Osteocyte (in vitro differentiated cells): ENCODE results near the gene SLC39A7. TPM values are rescaled to one million over a fixed set of nuclear protein-coding genes. Genes with fewer than 3 reads are reported as not detected.
A peak's percentile ranks its signal among the peaks of the same experiment; 100 is the strongest.

Experiments
- DNase-seq: peaks from one replicate; pipeline ENCODE4 v3.0.0; 2021; ENCODE audit warnings: mixed read lengths; ENCODE audit not compliant: unreplicated experiment; ENCODE audit errors: extremely low spot score
- H3K27ac Mint-ChIP-seq: one replicate; pipeline ENCODE4 v1.8.0; 2021; ENCODE audit warnings: mild to moderate bottlenecking, mixed read lengths; ENCODE audit not compliant: unreplicated experiment
- H3K27me3 Mint-ChIP-seq: one replicate; pipeline ENCODE4 v1.8.0; 2021; ENCODE audit warnings: mixed read lengths; ENCODE audit not compliant: unreplicated experiment
- H3K36me3 Mint-ChIP-seq: one replicate; pipeline ENCODE4 v1.8.0; 2021; ENCODE audit warnings: mixed read lengths; ENCODE audit not compliant: unreplicated experiment
- H3K4me1 Mint-ChIP-seq: one replicate; pipeline ENCODE4 v1.8.0; 2021; ENCODE audit warnings: mixed read lengths; ENCODE audit not compliant: unreplicated experiment
- H3K4me3 Mint-ChIP-seq: one replicate; pipeline ENCODE4 v1.8.0; 2021; ENCODE audit warnings: mild to moderate bottlenecking, moderate library complexity, mixed read lengths; ENCODE audit not compliant: unreplicated experiment
- H3K9me3 Mint-ChIP-seq: one replicate; pipeline ENCODE4 v1.8.0; 2021; ENCODE audit warnings: mixed read lengths; ENCODE audit not compliant: unreplicated experiment
- CTCF ChIP-seq: fragments of 200-600 bp; sonication (generic); IDR thresholded peaks from 2 replicates; pipeline ENCODE4 v1.5.0; 2021; ENCODE audit warnings: antibody characterized with exemption, mild to moderate bottlenecking, moderate library complexity
- total RNA-seq: library from RNA; stranded (reverse); gene quantifications from 2 replicates; pipeline ENCODE4 v1.2.1, GENCODE V29; 2021

The SLC39A7 gene
- total RNA-seq, 1 donor from 2014 or later = 201 TPM

DNA sequence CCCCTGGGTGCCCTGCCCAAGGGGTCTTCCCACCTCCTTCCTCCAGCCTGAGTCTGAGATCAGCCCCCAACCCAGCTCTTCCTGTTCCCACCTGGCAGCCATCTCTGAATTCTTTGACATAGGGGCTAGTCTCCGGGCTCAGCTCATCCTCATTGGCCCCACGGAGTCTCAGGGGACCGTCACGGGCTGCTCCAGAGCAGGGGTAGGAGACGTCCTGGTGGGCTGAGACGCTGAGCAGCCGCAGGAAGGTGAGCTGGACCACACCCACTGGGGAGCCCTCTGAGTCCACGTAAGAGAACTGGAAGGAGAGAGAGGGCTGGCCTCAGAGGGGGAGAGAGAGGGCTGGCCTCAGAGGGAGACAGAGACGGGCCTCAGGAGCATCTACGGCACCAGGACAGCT lies 36.5 kb upstream of the SLC39A7 start:
- Mint-ChIP-seq H3K4me3 (no peak overlapping the region), H3K4me1 (peaks cover 14% of the 10 kb centered on the region), H3K36me3 (no peaks in the 10 kb centered on the region), H3K27ac (no peak overlapping the region), H3K9me3 (no peaks in the 10 kb centered on the region), H3K27me3 (peaks cover 2% of the 10 kb centered on the region)
- no peak for DNase-seq
- no peak for TF ChIP-seq CTCF

DNA sequence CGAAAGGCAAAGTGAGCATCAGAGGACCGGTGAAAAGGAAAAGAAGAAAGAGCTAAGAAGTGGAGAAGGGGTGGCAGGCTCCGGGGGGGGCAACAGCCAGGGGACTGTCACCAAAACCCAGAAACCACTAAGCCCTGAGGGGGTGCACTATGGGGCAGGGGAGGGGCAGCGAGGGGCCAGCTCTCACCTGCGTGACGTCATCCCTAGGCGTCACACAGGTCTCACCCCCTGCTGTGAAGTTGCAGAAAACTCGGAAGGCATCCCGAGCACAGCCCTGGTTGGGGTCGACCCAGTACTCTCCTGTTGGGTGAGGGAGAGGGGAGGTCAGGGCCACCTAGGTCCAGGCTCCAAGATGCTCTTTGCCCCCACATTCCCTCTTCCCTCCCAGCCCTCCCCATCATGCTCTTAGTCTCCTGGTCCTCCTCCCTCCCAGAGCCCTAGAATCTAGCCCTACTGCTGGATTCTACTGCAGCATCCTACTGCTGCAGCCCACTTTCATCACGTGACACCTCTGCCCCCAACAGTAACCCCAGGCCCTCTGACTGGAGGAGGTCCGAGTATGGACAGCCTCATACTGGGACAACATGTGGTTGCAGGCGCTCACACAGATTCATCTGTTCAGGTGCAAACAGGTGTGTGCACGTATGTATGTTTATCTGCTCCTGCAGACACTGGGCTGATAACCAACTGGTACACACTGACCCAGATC lies 35.8 kb upstream of the SLC39A7 start:
- Mint-ChIP-seq H3K4me3 (no peak overlapping the region), H3K27me3 (peaks cover 2% of the 10 kb centered on the region), H3K9me3 (no peaks in the 10 kb centered on the region), H3K27ac (no peak overlapping the region), H3K36me3 (no peaks in the 10 kb centered on the region), H3K4me1 (peaks cover 14% of the 10 kb centered on the region)
- TF ChIP-seq CTCF = no peak
- DNase-seq = no peak

DNA sequence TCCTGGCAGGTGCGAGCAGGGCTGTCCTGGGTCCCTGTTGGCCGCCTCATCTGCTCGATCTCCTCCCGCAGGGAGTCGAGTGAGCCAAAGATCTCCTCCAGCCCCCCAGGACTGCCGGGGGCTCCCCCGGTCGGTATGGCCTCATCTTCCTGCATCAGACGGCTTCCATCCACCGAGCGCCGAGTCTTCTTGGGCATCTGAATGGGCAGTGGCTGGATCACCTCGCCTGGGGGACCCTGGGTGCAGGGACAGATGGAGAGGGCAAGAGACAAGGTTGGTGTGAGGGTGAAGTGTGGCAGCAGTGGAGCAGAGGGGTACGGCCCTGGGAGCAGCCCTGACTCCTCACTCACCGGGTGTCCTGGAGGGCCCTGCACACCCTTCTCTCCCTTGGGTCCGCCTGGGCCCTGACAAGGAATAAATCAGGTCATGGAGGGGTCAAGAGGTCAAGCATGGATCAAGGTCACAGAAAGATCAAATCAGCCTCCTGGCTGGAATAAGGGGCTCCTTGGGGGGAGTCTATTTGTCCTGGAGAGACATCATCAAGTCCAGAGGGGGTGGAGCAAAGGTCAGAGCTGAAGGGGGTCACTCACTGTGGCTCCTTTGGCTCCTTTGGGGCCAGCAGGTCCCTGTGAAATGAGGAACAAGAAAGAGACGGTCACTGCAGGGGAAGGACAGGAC lies 34.9 kb upstream of the SLC39A7 start:
- Mint-ChIP-seq H3K9me3 (no peaks in the 10 kb centered on the region), H3K27me3 (peaks cover 2% of the 10 kb centered on the region), H3K27ac (no peak overlapping the region), H3K4me3 (no peak overlapping the region), H3K36me3 (no peaks in the 10 kb centered on the region), H3K4me1 (peaks cover 14% of the 10 kb centered on the region)
- TF ChIP-seq CTCF = no peak
- DNase-seq = no peak

- no peak overlapping the region for H3K27ac Mint-ChIP-seq
- no peaks in the 10 kb centered on the region for H3K9me3 Mint-ChIP-seq
- TF ChIP-seq CTCF = no peak
- H3K4me3 Mint-ChIP-seq = no peak overlapping the region
- peaks cover 10% of the 10 kb centered on the region for H3K4me1 Mint-ChIP-seq
- no peaks in the 10 kb centered on the region for H3K36me3 Mint-ChIP-seq
- no peak for DNase-seq
- H3K27me3 Mint-ChIP-seq = peaks cover 2% of the 10 kb centered on the region
Measured at GRCh38 chr6:33166363-33166762, 34.3 kb upstream of the SLC39A7 start.

DNA sequence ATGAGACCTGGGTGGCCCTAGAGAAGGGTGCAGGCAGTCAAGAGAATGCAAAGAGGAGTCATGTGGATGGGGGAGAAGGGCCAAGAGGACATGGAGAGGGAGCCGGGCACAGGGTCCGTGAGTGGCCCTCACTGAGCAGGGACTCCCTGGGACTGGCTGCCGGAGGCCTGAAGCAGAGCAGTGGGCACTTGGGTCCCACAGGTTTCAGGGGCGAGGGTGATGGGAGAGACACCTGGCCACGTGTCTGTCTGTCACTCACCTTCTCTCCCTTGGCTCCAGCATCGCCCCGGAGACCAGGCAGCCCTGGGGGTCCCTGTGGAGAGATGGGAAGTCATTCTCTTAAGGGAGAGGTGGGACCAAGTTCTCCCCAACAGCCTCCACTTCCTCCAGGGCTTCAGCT lies 33.9 kb upstream of the SLC39A7 start:
- Mint-ChIP-seq H3K36me3 (no peaks in the 10 kb centered on the region), H3K27ac (no peak overlapping the region), H3K4me3 (no peak overlapping the region), H3K9me3 (no peaks in the 10 kb centered on the region), H3K4me1 (peaks cover 6% of the 10 kb centered on the region), H3K27me3 (peaks cover 2% of the 10 kb centered on the region)
- DNase-seq = peak; percentile 82
- TF ChIP-seq CTCF = no peak
